22Rv1 (cell line): ENCODE measurements around the gene SDSL.

Experiments
- CTCF ChIP-seq: fragments of 450-650 bp; IDR thresholded peaks from 2 replicates; pipeline ENCODE4 v1.5.1; 2017; ENCODE audit warnings: mild to moderate bottlenecking
- ZFX ChIP-seq: fragments of 450-650 bp; IDR thresholded peaks from 2 replicates; pipeline ENCODE4 v1.6.1; 2017; ENCODE audit warnings: antibody characterized with exemption, borderline replicate concordance

- TF ChIP-seq ZFX = no peak
- no peak for TF ChIP-seq CTCF
These were observed 12.6 kb upstream of the SDSL start for GRCh38 chr12:113409462-113410124.
